Measurements from ENCODE around the gene GALNT11.
A peak's percentile ranks its signal among the peaks of the same experiment; 100 is the strongest.
"Not testable (repeated sequence)": the region's sequence is repeated elsewhere in the genome, so short reads cannot be mapped to it uniquely, and the experiment has no call there.

Gene GALNT11

DNA sequence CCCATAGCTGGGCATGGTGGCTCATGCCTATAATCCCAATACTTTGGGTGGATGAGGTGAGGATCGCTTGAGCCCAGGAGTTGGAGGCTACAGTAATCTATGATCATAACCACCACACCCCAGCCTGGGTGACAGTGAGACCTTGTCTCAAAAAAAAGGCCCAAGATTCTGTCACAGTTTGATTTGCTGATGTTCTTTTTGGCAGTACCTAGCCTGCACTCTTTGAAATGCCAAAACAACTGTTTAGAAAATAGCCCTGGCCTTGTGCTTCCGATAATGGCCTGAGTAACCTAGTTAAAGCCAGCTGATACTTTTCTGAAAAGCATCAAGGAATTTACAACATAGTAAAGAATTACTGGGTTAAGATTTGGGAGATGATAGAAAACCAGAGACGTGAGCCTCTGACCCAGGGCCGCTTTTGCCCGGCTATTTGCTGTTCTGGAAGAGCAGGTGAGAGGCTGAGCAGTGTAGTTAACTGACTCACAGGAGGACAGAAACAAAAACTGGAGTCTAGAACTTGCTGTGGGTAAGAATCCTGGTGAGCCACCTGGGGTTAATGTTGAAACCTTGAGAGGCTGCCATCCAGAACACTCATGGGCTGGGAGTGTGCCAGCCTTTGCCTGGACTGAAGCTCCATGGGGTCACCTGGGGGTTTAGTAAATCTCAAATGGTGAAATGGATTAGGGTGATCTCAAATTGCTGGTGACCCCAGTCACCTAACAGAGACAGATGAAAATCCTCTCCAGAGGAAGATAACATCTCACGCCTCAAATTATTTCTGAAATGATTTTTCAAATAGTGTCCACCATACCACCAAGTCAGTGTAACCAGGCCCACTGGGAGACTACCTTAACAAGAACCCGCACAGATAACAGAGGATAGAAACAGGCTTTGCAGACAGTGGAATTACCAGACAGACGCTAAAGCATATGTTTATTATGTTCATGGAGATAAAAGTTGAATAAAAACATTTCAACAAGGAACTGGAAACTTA lies 51.8 kb downstream of the GALNT11 start:
- no peak for DNase-seq

DNA sequence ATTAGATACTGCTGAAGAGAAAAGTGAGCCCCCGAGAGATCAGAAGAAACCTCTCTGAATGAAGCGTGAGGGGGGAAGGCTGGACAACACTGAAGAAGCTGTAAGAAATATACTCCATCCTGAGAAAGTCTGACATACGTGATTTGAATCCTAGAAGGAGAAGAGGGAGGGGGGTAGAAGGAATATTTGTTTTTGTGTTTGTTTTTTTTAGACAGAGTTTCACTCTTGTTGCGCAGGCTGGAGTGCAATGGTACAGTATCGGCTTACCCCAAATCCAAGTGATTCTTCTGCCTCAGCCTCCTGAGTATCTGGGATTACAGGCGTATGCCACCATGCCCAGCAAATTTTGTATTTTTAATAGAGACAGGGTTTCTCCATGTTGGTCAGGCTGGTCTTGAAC lies 52.6 kb downstream of the GALNT11 start:
- no peak for DNase-seq

DNA sequence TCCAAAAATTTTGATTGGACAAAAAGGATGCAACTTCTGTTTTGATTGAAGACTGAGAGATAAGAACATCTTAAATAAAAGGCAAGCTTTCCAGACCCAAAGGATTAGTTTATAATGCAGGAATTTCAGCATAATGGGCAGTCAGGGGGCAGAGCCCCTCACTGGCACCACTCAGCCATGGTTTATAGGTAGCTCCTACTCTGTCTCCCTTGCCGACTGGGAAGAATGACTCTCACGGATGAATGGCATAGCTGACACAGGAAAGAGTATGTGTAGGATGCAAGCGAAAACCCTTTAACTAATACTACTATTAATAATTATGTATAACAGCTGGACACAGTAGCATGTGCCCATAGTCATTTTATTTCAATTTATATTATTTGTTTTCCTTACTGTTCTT lies 53.3 kb downstream of the GALNT11 start:
- no peak for DNase-seq

DNA sequence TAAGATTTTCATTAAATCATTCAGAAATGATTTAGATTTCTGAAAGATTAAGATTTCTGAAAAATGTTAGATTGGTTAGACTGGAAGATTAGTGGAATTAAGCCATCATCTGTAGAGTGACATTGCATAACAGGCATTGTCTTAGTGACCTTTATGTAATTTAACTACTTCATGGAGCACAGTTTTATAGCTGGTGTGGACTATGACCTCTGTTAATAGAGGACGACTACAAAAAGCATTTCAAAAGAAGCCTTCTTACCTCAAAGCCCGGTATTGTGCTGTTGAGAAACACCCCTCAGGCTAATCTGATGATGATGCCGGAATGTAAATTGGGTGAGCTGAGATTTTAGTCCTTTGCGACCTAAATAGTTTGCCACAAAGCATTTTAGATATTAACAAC lies 55.6 kb downstream of the GALNT11 start:
- peak; percentile 35 for DNase-seq

DNA sequence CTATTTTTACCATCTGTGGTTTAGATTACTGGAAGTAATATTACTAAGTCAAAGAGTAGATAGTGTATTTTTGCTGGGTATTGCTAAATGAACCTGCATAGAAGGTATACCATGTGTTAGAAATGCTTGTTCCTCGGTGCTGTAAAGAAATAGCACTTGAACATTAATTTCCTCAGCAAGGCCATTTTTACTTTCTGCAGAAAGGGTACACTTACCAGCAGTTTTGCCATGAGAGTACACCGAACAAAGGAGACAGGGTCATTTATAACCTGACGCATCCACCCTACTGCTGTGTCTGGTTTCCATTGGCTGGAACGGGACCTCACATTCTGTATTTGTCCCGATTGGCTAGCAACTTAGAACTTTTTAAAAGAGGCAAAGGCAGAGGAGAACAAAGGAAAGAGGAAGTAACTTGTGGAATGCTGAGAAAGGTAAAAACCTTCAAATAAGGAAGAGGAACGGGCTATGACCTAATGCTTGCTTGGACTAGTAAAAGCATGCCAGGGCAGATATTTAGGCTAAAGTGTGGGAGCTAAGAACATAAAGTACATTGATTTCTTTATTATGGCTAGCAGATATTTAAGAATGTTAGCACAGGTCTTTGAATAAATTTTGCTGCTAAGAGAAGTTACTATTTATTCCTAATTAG lies 56.7 kb downstream of the GALNT11 start:
- DNase-seq = not testable (repeated sequence)

DNA sequence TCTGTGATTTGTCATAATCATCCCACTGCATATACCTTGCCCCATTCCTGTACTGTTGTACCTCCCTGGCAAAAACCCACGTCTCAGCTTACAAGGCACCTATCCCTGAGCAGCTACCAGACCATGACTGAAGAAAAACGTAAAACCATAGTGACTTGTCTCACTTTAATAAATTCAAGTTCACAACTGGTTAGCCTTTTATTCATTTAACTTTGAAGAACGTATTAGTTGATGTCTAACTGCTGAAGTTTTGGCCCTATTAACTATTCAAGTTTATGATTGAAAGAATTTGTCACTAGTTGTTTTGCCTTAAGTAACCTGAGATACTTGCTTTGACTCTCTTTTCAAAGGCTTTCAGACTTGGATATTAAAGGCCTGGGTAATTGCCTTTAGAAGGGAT lies 59.7 kb downstream of the GALNT11 start:
- DNase-seq = no peak

DNA sequence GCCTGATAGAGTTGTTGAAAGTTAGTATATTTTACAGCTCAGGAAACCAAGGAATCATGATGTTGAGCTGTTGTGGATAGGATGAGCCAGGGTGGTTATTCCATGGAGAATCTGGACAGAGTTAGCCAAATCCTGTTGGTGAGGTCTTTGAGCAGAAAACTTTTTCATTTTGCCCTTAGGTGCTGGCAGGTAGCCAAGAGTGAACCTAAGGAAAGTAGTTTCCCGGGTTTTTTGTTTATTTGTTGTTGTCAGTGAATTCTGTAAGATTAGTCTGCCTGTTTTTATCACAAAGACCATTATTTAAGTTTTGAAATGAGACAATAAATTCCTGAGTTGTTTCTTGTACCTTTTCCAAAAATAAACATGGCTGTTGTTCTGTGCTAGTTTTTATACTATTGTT lies 61.0 kb downstream of the GALNT11 start:
- DNase-seq = no peak

DNA sequence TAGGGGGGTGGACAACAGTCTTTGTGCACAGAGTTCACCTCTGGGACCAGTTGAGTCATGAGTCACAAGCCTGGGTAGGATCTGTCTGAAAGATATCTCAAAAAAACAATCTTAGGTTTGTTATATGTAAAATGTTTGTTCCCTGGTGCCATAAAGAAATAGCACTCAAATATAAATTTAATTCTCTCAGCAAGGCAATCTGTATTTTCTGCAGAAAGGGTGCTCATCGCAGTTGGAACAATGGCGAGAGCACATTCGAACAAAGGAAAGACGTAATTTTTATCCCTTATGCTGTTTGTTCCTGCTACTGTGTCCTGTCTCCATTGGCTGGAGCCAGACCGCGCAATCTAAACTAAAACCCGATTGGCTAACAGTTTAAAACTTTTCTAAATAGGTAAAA lies 63.7 kb downstream of the GALNT11 start:
- no peak for DNase-seq

DNA sequence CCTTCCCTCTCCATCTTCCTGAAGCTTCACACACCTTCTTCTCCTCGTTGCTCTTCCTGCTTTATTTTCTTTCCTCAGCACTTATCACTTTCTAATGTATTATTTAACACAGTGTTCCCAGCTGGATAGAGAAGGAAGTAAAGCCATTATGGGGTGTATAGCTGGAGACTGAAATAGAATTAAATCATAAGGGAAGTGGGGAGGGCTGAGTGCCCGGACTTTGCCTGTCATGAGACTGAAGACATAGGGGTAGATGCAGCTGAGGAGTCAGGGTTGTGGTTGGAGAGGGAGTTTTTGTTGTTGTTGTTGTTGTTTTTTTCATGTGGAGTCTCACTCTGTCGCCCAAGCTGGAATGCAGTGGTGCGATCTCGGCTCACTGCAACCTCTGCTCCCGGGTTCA lies 65.3 kb downstream of the GALNT11 start:
- no peak for DNase-seq

DNA sequence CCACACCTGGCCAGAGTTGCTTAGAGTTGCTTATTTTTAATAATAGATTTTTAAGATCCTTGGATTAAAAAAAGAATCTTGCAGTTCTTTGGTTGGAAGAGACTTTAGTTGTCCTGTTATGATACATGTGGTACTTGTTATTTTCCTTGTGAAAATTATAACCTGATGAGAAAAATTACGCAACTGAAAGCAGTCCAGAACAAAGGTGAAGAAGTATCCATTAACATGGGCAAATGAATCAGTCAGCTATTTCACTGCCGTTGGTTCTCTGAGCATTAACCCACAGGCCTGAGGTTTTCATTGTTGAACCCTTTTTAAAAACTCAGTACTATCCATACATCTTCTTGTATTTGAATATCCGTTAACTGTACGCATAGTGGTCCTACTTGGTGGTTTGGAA lies 68.2 kb downstream of the GALNT11 start:
- DNase-seq = no peak

DNA sequence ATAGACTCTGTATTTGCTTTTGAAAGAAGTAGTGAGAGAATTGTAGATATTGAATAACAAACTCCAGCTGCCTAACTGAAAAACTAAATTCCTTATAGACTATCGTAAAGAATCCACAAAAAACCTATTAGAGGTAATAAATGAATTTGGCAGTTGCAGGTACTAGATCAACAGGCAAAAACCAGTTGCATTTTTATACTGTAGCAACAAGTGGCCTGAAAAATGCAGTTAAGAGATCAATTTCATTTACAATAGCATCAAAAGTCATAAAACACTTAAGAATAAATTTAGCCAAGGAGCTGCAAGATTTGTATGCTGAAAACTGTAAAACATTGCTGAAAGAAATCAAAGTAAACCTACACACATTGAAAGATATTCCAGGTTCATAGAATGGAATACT lies 70.3 kb downstream of the GALNT11 start:
- no peak for DNase-seq

DNA sequence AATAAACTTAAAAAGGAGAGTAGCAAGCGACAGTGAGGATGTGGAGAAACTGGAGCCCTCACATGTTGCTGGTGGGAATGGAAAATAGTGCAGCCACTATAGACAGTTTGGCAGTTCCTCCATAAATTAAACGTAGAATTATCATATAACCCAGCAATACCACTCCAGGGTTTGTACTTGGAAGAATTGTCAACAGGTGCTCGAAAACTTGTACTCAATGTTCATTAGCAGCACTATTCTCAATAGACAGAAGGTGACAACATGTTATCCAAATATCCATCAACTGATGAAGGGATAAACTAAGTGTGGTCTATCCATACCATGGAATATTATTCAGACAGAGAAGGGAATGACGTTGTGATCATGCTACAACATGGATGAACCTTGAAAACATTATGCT lies 71.9 kb downstream of the GALNT11 start:
- no peak for DNase-seq

DNA sequence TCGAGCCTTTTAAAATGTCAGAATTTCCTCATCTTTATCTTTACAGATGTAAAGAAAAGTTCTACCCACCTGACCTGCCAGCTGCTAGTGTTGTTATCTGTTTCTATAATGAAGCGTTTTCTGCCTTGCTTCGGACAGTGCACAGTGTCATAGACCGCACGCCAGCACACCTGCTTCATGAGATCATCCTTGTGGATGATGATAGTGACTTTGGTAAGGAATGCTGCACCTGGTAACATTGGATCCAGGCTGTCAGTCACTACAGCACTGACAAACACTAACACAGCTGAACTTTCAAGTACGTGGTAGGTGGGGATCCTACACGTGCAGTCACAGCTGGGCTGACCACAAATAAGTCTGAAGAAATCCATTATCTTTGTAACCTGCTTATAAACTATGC lies 77.6 kb downstream of the GALNT11 start:
- DNase-seq = no peak

DNA sequence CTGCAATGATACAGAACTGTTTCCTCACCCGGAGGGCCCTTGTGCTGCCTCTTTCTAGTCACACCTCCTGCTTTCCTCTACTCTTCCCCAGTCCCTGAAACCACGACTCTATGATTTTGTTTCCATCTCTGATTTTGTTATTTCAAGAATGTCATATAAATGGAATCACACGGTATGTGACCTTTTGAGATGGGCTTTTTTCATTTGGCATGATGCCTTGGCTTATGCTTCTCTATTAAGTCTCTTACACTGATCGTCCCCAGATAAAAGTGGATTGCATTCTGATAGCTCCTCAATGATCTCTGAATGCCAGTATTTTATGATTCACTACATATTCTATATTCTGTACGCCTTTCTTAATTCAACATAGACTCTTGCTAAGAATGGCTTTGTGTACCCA lies 78.2 kb downstream of the GALNT11 start:
- DNase-seq = no peak

DNA sequence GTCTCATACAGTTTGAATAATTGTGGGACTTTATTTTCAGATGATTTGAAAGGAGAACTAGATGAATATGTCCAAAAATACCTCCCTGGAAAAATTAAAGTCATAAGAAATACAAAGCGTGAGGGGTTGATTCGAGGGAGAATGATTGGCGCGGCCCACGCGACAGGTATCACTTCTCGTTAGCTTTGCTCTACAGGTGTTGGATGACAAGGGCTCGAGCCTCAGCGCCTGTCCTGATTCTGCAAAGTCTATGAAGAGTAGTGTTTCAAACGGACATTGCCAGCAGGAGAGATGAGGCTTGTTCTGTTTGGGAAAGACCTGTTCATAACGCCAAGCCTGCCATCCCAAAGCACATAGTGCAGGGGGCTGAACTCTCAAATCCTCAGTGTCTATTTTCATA lies 79.7 kb downstream of the GALNT11 start:
- DNase-seq = no peak

DNA sequence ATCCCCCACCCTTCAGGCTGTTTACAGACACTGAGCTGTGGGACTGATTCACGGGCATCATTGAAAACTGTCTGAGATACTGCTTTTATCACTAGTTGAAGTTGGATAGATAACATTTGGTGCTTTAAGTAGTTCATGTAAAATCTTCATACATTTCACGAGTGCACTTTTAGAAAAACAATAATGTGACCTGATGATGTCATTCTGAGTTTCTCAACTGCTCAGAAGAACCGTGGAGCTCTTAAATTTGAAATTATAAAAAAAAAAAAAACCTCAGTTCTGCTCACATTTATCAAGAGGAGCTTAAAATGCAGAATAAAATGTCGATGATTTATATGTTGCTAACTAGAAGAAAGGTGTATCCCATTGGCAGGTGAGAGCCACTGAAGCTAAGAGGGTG lies 81.5 kb downstream of the GALNT11 start:
- no peak for DNase-seq

DNA sequence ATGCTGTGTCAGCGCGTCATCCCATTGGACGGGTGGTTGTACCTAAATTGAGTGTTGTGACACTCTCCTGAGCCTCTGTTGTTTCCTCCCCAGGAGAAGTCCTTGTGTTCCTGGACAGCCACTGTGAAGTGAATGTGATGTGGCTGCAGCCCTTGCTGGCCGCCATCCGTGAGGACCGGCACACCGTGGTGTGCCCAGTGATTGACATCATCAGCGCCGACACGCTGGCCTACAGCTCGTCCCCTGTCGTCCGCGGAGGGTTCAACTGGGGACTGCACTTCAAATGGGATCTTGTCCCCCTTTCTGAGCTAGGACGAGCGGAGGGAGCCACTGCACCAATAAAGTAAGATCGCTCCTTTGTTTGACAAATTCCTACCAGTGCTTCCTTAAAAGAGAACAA lies 82.5 kb downstream of the GALNT11 start:
- no peak for DNase-seq

DNA sequence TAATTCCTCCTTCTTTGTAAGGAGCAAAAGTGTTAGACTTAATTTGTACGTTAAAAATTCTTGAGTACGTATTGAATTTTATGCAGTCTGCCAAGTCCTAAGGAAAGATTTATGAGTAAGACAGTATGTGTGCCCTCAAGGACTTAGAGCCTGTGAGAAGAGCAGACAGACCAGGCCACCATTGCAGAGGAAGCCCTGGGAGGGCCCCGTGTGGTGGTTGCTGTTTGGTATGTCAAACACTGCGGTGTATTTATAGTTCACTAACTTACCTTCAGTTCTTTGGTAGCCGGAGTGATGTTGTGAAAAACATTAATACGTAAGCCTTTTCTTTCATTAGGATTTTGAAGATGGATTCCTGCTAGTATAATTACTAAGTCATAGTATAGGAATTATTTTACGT lies 82.9 kb downstream of the GALNT11 start:
- DNase-seq = no peak

DNA sequence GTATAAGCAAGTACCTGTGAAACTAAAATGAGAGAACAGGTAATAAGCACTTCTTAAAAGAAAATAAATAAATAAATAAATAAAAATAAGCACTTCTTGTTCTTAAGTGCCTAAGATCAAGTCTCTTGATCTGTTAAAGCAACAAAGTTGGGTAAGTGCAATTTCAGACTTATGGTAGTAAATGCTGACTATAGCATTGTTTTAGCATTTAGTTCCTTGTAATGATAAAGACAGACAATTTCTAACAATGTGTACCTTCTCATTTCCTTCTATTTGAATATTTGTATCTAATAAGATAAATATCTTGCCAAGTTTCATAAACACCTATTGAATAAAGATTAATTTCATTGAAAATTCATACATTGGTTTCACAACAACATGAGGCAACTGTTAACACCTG lies 87.4 kb downstream of the GALNT11 start:
- no peak for DNase-seq

DNA sequence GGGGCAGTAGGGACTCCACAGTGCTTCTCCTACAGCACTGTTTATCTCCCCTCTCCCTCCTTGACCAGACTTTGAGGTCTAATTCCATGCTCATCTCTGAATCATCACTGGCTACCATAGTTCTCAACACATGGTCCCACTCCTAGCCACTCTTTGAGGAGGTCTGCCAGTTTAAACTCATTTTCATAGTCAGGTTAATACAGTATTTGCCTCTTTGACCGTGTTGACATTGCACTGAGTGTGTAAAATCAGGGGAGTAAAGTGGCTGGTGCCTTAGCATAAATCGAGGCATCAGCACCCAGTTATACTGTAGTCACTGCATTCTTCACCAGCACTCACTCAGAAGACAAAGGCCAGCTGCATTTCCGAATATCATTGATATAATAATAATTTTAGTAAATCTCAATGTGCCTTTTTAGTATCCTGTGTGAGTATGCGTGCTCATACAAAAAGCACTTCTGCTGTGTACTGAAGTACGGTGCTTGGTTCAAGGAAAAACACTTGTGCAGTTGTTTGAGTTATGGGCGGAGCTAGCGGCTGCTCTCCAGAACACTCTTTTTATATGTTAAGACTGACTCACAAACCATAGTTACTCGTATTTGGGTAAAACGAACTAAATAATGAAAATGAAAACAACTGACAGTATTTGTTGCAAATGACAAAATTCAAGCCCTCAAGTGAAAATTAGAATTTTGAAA lies 89.7 kb downstream of the GALNT11 start:
- DNase-seq = no peak

DNA sequence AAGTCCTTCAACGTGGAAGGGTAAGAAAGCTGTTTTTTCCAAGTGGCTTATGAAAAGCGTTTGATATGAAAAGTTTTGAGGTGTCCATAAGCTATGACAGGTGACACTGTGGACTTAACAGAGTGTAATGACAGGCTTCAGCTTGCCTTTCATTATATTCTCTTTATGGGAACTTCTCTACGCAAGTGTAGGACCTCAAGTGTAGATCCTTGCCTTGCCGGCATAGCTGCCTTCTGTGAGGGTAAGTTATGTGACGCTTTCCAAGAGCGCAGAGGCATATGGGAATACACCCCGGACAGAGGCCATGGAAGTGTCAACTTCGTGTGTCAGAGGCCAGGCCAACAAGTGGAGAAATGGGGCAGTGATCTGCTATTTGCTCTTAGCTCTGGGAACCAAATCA lies 91.9 kb downstream of the GALNT11 start:
- no peak for DNase-seq

DNA sequence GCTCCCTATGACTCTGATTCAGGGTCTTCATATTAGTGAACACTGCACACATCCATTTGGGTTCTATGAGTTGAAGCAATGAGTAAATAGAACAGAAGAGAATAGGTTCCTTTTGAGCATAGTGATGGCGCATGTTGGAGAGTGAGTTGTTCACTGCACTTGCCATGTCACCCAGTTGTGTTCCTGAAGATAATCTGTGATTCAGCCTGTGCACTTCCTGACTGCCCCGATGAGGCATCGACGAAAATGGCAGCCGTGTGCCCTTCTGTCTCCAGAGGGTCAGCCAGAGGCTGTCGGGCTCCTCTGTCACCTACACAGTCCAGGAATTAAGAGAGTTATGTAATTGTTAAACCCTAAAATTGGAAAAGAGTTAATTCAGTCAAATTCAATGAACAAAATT lies 94.7 kb downstream of the GALNT11 start:
- DNase-seq = no peak

DNA sequence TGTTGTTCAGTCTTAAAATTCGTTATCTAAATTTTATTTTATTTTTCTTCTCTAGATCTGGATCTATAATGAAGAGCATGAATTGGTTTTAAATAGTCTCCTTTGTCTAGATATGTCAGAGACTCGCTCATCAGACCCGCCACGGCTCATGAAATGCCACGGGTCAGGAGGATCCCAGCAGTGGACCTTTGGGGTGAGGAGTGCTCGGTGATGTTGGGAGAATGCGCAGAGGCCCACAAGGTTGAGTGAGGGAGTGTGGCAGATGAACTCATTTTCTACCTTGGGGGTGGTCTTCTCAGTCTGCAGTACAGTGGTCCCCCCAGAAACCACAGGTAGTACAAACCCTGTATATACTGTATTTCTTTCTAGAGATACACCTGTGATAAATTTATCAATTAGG lies 95.3 kb downstream of the GALNT11 start:
- no peak for DNase-seq

DNA sequence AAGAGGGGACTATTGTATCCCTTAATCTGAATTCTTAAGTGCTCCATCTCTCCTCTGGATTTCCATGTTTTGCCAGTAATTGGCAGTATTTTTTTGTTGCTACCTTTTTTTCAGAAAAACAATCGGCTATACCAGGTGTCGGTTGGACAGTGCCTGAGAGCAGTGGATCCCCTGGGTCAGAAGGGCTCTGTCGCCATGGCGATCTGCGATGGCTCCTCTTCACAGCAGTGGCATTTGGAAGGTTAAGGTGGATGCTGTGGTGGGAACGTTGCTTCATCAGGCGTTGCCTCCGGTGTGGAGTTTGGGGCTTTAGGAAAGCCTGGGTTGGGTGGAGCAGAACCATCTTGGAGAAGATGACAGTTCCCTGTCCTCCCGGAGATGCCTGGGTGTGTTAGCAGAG lies 96.0 kb downstream of the GALNT11 start:
- DNase-seq = no peak
